Measurements from ENCODE around the gene FAM118A.

Gene FAM118A

GRCh38 chr22:45314054-45314721, 4.5 kb downstream of the FAM118A start:
- no peak overlapping the region for H3K4me3 ChIP-seq (ENCODE audit: low read depth, low read length)
- H3K9ac ChIP-seq = no peak overlapping the region
- H3K9me3 ChIP-seq (ENCODE audit: control insufficient read depth, low read length) = no peaks in the 10 kb centered on the region
- H3K27ac ChIP-seq = no peak overlapping the region
- H2AFZ ChIP-seq = no peak overlapping the region
- H3K27me3 ChIP-seq (ENCODE audit: control insufficient read depth, insufficient read depth, low read length) = no peaks in the 10 kb centered on the region
- H3K79me2 ChIP-seq = no peaks in the 10 kb centered on the region
- TF ChIP-seq CTCF (IDR thresholded peaks at IDR 0.05) = no peak
- H3K36me3 ChIP-seq (ENCODE audit: control insufficient read depth, insufficient read depth, low read length) = no peaks in the 10 kb centered on the region
- peaks cover 3% of the 10 kb centered on the region for H3K4me1 ChIP-seq
- H3K4me2 ChIP-seq (ENCODE audit: low read length) = no peak overlapping the region

- Histone ChIP-seq H3K27ac (no peak overlapping the region), H3K4me1 (peaks cover 3% of the 10 kb centered on the region), H3K79me2 (no peaks in the 10 kb centered on the region), H3K36me3 (ENCODE audit: control insufficient read depth, insufficient read depth, low read length) (no peaks in the 10 kb centered on the region), H3K4me3 (ENCODE audit: low read depth, low read length) (no peak overlapping the region), H2AFZ (no peak overlapping the region), H3K27me3 (ENCODE audit: control insufficient read depth, insufficient read depth, low read length) (no peaks in the 10 kb centered on the region), H3K9ac (no peak overlapping the region), H3K9me3 (ENCODE audit: control insufficient read depth, low read length) (no peaks in the 10 kb centered on the region), H3K4me2 (ENCODE audit: low read length) (no peak overlapping the region)
- TF ChIP-seq CTCF (IDR thresholded peaks at IDR 0.05) = no peak
Observed at GRCh38 chr22:45314786-45315185, 5.1 kb downstream of the FAM118A start.

- Histone ChIP-seq H3K27me3 (ENCODE audit: control insufficient read depth, insufficient read depth, low read length) (no peaks in the 10 kb centered on the region), H3K36me3 (ENCODE audit: control insufficient read depth, insufficient read depth, low read length) (no peaks in the 10 kb centered on the region), H3K4me1 (peaks cover 3% of the 10 kb centered on the region), H2AFZ (no peak overlapping the region), H3K27ac (peak overlapping the region; percentile 75), H3K9ac (no peak overlapping the region), H3K4me2 (ENCODE audit: low read length) (peak overlapping the region; percentile 46), H3K9me3 (ENCODE audit: control insufficient read depth, low read length) (no peaks in the 10 kb centered on the region), H3K4me3 (ENCODE audit: low read depth, low read length) (peak overlapping the region; percentile 23), H3K79me2 (peaks cover 4% of the 10 kb centered on the region)
- TF ChIP-seq CTCF (IDR thresholded peaks at IDR 0.05) = no peak
Observed at GRCh38 chr22:45316796-45317526, 7.2 kb downstream of the FAM118A start.

GRCh38 chr22:45317551-45318167, 7.9 kb downstream of the FAM118A start:
- Histone ChIP-seq H3K27ac (peak overlapping the region; percentile 75), H3K4me1 (peaks cover 3% of the 10 kb centered on the region), H3K9ac (no peak overlapping the region), H3K79me2 (peaks cover 5% of the 10 kb centered on the region), H3K27me3 (ENCODE audit: control insufficient read depth, insufficient read depth, low read length) (no peaks in the 10 kb centered on the region), H3K9me3 (ENCODE audit: control insufficient read depth, low read length) (no peaks in the 10 kb centered on the region), H3K36me3 (ENCODE audit: control insufficient read depth, insufficient read depth, low read length) (no peaks in the 10 kb centered on the region), H3K4me2 (ENCODE audit: low read length) (peak overlapping the region; percentile 46), H2AFZ (no peak overlapping the region), H3K4me3 (ENCODE audit: low read depth, low read length) (no peak overlapping the region)
- no peak for TF ChIP-seq CTCF (IDR thresholded peaks at IDR 0.05)

Data from parathyroid adenoma (tissue), 2 donors.